Sigmoid colon (tissue), 4 donors: ENCODE results near the gene HLA-DOB.

Experiments
- CTCF ChIP-seq, 4 experiments: fragments of 450-650 bp in 3 of 4; fragments of 200-600 bp in 1 of 4; IDR thresholded peaks; one replicate each; pipeline ENCODE4 v1.5.1; 2016 to 2019; ENCODE audit warnings: antibody characterized with exemption in 4 of 4, mild to moderate bottlenecking in 3 of 4, moderate library complexity in 2 of 4
- POLR2A ChIP-seq, 2 donors: fragments of 450-650 bp; IDR thresholded peaks; one replicate each; pipeline ENCODE4 v1.6.1; 2016; ENCODE audit warnings: antibody characterized with exemption in 2 of 2, mild to moderate bottlenecking in 2 of 2, moderate library complexity in 2 of 2
- POLR2AphosphoS5 ChIP-seq, 4 donors: sonication (generic); formaldehyde crosslinking; IDR thresholded peaks; one replicate each; pipeline ENCODE4 v1.6.1; 2017; ENCODE audit warnings: antibody characterized with exemption in 4 of 4

GRCh38 chr6:32832535-32832934, 15.7 kb upstream of the HLA-DOB start:
- no peak for TF ChIP-seq CTCF (IDR thresholded peaks at IDR 0.05)
- TF ChIP-seq POLR2A (IDR thresholded peaks at IDR 0.05): no peak
- no peak for TF ChIP-seq POLR2AphosphoS5 (IDR thresholded peaks at IDR 0.05)
